Fibroblast of skin of left quadriceps (primary cell): ENCODE results near the gene PCDHGA1.
A peak's percentile ranks its signal among the peaks of the same experiment; 100 is the strongest.
"Not testable (repeated sequence)": the region's sequence is repeated elsewhere in the genome, so short reads cannot be mapped to it uniquely, and the experiment has no call there.

Experiments used
- DNase-seq, 2 experiments: peaks; one replicate each; pipeline ENCODE4 v3.0.0-alpha.2; 2013; ENCODE audit warnings: low read depth in 2 of 2

Gene PCDHGA1

DNA sequence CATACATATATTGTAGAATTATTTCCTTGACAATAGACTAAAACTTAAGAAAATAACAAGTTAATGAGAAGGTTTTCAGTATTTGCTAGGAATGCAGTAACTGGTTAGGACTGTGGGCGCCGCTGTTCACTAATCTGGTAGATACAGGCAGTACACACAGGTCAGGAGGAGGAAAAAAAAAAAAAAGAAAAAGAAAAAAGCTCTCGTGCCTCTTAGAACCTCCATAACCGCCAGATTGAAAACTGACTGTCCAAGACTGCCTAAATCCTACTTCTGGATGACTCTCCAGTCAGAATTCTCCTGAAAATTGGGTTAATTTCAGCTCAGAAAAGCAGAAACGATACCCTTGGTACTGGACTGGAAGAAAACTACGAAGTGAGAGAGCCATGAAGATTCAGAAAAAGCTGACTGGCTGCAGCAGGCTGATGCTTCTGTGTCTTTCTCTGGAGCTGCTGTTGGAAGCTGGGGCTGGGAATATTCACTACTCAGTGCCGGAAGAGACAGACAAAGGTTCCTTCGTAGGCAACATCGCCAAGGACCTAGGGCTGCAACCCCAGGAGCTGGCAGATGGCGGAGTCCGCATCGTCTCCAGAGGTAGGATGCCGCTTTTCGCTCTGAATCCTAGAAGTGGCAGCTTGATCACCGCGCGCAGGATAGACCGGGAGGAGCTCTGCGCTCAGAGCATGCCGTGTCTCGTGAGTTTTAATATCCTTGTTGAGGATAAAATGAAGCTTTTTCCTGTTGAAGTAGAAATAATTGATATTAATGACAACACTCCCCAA lies at the start of gene PCDHGA1:
PCDHGA1 (plus strand) TSS at position 216 of the 782 bp plus-strand sequence.
- no peak for DNase-seq

DNA sequence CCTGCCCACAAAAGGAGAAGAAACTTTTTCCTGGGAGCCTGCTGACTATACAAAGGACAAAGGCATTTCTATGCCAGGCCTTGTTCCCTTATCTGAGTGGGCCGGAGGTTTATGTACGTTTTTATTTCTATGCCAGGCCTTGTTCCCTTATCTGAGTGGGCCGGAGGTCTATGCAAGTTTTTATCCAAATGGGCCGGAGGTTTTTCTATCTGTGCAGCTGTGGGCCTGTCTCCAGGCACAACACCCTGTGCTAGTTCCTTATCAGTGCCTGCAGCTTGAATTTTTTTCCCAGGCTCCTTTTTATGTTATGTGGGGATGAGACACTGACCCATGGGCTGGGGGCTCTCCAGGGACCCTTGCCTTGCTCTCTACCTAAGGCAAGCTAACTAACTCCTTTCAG lies 31.9 kb upstream of the PCDHGA1 start:
- no peak for DNase-seq

DNA sequence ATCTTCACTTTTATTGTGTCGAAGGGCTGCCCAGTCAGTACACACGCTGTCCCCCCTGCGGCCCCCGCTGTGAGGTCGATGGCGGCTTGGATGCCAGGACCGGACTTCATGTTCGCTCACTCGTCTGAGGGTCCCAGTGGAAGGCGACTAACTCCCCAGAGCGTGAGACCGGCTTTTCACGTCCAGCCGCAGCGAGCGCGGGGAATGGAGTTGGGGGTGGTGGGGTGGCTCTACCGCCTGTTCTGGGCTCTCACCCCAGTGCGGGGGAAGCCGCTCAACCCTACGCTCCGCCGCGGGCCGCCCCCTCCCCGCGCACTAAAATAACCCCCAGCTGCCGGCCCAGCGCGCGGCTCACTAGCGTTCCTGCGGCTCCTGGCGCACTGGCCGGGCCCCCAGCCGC lies 26.6 kb upstream of the PCDHGA1 start, which contains the start of gene SLC25A2:
SLC25A2 (minus strand) TSS at position 294 of the 400 bp plus-strand sequence; CDS start at position 110, 184 bp downstream.
- no peak for DNase-seq

DNA sequence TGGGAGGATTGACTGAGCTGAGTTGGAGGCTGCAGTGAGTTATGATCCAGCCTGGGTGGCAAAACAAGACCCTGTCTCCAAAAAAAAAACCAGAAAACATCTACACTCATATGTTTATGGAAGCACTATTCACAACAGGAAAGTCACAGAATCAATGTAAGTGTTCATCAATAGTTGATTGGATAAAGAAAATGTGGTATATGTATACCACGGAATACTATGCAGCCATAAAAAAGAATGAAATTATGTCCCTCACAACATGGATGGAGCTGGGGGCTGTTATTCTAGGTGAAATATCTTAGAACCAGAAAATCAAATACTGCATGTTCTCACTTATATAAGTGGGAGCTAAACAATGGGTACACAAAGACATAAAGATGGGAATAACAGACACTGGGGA lies 23.7 kb upstream of the PCDHGA1 start:
- DNase-seq: no peak

DNA sequence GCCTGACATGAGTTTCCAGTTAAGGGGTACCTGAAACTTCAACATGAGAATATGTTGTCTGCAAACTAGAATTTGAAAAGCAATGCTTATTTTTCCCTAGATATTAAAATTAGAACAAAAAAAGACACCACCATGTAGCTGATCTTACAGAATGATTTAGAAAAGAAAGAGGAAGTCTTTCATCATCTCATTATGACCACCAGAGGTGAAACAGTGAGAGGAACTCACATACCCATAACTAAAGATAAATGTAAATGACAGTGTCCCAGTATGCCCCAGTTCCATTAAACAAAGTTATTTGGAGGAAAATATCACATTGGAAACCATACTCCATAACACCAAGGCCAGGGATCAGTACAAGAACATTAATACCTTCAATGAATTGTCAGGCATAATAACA lies 16.6 kb upstream of the PCDHGA1 start:
- DNase-seq: no peak

DNA sequence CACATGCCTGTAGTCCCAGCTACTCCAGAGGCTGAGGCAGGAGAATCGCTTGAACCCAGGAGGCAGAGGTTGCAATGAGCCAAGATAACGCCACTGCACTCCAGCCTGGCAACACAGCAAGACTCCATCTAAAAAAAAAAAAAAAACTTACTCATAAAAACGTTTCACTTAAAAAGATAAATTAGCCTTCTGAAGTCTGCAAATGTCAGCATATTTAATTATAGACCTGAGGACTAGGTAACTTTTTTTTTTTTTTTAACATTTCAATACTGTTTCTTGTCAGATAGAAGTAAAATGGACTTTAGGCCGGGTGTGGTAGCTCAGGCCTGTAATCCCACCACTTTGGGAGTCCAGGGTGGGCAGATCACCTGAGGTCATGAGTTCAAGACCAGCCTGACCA lies 13.4 kb upstream of the PCDHGA1 start:
- not testable (repeated sequence) for DNase-seq

DNA sequence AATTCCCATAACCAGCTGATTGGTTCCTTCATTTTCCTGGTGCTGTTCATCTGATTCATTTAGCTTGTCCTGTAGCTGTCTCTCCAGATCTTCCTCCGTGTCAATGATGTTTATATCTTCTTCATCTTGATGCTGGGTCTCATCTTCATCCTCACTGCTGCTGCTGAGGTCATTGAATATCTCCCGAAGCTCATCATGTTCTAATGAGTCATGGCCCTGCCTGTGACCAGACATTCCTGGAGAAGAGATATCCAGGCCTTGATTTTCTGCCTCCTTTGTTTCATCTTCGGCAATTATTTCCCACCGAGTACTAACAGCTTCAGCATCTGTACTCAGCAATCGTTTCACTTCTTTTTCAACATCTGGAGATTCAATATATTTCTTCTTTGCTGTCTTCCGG lies 11.1 kb upstream of the PCDHGA1 start:
- no peak for DNase-seq

DNA sequence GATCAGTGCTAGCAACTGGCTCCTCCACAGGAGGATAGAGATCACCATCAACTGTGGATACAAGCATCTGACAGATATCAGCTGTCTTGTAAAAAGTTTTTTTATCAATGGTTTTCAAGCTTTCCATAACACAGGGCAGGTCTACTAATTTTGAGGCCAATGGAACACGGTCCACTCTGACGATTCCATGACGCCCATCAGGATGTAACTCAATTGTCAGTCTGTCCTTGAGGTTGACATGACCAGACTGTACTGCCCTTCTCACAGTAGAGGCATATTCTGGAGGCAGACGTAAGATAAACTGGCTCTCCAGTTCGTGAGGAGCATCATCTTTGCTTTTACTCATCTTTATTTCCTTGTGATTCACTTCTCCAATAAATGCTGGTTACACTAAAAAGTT lies 10.6 kb upstream of the PCDHGA1 start:
- DNase-seq: no peak

DNA sequence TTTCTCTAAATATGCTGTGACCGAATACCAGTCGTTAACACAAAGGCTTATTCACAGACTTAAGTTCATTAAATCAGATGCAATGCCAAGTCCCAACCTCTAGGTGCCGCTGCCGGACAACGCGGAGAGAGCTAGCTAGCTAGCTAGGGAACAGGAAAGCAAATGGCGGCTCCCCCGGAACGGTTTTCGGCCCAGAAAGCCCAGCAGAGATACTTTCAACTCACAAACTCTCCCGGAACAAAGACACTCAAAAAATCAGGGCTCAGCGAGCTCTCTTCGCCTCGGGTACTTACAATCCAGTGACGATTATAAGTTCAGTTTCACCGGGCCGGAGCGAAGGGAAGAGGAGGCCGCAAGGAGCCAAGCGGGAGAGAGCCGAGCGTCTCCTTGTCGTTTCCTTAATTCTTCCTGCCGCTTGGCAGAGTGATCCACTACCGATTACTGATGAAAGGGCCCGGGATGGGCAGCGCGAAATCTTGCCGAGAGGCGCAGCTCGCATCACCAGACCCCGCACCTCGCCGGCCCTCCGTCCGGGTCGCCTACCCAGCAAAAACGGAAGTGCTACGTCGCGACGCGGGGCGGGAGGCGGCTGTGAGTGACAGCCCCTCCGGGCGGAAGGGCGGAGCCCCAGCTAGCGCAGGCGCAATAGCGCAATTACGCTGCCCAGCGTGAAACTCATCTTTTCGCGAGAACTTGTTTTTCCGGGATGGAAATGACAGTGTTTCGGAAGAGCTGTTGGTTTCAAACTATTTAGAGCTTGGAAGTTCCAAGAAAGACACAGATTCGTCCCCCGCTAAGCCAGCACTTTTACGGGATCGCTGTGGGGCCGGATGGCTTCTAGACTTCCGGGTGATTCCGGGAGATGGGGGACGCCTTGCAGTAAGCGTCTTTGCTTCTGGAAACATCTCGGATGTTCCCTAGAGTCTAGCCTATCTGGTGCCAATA lies 9.8 kb upstream of the PCDHGA1 start, which contains the start of gene TAF7:
TAF7 (minus strand) TSS at position 560 of the 945 bp plus-strand sequence. CDS start 740 bp downstream, outside the sequence.
- DNase-seq: peak; percentile 85 to 86

DNA sequence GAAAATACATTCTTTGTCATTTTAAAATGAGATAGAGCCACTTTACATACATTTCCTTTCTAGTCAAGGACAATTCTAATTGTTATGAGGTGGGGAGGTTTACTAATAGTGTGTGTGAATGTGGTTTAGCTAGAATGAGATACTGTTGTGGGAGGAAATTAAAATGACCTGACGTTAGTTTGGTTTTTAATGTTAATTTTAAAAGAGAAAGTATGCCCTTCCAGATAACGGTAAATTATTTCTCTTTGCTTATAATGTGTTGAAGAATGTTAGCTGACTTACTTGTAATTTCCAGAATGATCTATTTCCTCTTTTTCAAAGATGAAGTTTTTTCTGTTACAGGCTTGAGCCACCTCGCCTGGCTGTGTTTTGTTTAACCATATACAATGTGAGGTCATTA lies 8.1 kb upstream of the PCDHGA1 start:
- DNase-seq: no peak

DNA sequence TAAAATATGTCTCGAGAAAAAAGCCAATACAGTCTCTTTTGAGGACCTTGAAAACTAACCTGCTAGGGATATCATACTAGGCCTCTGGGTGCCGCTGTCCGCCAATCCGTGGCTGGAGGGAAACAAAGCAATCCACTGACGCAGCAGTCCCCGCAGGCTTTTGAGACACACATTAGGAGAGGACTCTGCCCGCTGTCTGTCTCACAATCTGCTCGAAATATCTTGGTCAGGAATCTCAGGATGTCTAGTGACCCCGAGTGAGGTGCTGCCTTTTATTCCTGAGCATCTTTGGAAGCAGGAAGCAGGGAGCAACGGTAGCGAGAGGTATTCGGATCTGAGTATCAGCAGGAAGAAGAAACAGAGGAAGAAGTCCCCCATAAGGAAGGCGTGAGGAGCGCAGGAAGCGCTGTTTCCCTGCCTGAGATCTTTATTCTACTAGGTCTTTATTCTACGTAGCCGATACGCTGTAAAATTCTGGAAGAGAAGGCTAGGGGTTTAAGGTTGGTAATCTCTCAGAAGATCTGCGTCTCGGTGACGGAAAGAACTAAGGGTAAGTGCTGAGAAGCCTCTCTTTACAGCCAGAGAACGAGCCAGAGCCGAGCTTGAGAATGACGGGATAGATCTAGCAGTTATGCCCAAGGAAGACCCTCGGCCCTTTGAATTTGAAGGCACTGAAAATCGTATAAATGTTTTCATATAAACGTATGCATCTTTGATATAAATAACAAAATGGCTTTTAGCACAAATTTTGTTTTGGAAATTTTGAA lies 4.0 kb upstream of the PCDHGA1 start:
- peak in 1 of 2 experiments; percentile 37 for DNase-seq

DNA sequence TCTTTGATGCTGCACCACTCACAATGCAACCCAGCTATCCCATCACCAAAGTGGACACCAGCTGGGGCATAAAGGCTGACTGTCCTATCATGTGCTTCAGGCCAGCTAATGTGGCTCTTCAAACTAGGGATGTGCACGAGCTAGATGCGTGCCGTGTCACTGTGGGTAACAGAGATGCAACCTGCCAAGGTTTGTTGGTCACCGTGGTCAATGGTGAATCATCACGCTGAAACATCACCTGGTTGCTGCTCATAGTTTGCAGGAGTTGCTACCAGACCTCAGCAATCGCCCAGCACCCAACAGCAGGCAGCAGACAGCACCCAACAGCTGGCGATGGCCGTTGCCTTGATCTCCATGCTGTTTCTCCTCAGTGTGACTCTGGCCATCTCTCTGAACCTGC lies 2.1 kb upstream of the PCDHGA1 start:
- no peak for DNase-seq

DNA sequence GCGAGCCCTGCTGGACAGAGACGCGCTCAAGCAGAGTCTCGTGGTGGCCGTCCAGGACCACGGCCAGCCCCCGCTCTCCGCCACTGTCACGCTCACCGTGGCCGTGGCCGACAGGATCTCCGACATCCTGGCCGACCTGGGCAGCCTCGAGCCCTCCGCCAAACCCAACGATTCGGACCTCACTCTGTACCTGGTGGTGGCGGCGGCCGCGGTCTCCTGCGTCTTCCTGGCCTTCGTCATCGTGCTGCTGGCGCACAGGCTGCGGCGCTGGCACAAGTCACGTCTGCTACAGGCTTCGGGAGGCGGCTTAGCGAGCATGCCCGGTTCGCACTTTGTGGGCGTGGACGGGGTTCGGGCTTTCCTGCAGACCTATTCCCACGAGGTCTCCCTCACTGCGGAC lies 2.3 kb downstream of the PCDHGA1 start:
- not testable (repeated sequence) for DNase-seq

DNA sequence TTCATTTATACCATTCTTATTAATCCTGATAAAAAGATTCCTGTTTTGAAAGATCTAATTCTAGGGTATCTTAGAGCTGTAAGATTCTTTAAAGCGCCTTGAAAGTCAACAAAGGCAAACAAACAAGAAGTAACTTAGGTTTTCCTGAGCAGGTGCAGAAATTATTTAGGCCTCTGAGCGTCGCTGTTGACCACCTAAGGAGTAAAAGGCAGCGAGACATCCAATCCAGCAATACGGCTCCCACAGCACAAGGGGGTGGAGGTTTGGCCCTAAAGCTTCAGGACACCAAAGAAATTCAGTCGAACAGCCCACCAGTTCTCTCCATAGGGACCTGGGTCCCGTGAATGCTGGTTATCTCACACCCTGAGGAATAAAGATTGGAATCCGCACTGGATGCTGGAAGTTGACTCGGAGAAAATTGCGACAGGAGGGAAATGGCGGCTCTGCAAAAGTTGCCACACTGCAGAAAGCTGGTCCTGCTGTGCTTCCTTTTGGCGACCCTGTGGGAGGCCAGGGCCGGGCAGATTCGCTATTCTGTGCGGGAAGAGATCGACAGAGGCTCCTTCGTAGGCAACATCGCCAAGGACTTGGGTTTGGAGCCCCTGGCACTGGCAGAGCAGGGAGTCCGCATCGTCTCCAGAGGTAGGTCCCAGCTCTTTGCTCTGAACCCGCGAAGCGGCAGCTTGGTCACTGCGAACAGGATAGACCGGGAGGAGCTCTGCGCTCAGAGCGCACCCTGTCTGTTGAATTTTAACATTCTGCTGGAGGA lies 8.4 kb downstream of the PCDHGA1 start, which contains the start of gene PCDHGA2:
PCDHGA2 (plus strand) TSS at position 223 of the 769 bp plus-strand sequence.
- DNase-seq: no peak

DNA sequence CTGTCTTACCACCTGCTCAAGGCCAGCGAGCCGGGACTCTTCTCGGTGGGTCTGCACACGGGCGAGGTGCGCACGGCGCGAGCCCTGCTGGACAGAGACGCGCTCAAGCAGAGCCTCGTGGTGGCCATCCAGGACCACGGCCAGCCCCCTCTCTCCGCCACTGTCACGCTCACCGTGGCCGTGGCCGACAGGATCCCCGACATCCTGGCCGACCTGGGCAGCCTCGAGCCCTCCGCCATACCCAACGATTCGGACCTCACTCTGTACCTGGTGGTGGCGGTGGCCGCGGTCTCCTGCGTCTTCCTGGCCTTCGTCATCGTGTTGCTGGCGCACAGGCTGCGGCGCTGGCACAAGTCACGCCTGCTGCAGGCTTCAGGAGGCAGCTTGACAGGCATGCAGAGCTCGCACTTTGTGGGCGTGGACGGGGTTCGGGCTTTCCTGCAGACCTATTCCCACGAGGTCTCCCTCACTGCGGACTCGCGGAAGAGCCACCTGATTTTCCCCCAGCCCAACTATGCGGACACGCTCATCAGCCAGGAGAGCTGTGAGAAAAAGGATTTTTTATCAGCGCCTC lies 10.6 kb downstream of the PCDHGA1 start:
- DNase-seq: not testable (repeated sequence)

DNA sequence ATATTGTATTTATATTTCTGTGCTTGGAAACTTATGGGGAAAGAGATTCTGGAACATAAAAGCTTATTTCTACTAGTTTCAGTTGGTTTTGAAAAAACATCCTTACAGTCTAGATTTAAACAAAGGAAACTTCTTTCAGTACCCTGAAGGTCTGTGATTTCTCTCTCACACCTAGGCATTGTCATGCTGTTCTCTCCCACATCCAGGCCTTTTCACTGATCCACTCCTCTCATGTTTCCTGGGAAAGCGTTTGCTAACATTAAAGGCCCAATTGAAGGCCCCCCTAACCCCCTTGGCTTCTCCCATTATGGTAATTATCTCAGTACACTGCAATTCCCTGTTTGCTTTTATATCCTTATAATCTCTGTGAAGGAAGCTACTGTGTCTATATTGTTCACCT lies 12.5 kb downstream of the PCDHGA1 start:
- DNase-seq: no peak

DNA sequence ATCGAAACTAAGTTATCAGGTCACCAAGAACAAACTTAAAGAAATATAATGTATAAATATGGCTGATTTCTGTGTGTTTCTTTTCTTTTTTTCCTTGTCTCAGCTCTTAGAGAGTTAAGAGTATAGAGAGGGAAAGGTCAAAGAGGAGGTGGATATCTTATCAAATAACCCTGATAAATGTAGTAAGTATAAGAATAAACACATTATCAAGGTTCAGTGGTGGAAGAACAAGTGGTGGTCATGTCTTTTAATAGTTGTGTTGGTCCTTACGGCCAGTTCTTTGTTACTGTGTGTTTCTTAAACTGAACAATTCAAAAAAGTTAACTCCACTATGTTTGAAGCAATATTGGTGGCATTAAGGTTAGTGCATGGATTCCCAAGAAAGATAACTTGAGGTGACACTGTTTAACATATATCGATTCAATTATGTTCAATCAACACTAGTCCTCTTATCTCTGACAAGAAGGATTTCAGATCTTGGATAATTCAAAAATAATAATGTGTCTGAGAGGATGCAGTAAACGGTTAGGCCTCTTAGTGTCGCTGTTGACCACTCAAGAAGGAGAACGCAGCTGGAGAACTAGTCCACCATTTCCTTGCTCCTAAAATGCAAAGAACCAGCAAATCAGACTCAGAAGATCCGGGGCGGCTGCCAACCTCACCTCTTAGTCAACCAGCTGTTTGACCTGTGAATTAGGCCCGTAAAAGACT lies 13.1 kb downstream of the PCDHGA1 start, which contains the start of gene PCDHGA3:
PCDHGA3 (plus strand) TSS at position 588 of the 711 bp plus-strand sequence. CDS start 205 bp downstream, outside the sequence.
- DNase-seq: no peak

DNA sequence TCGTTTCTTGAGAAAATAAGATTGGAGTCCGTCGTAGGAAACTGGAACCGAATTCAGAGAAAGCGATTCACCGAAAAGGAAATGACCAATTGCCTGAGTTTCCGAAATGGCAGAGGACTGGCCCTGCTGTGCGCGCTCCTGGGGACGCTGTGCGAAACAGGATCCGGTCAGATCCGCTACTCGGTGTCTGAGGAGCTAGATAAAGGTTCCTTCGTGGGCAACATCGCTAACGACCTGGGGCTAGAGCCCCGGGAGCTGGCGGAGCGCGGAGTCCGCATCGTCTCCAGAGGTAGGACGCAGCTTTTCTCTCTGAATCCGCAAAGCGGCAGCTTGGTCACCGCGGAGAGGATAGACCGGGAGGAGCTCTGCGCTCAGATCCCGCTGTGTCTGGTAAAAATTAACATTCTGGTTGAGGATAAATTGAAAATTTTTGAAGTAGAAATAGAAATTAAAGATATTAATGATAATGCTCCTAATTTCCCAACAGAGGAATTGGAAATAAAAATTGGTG lies 13.7 kb downstream of the PCDHGA1 start:
- DNase-seq: no peak

DNA sequence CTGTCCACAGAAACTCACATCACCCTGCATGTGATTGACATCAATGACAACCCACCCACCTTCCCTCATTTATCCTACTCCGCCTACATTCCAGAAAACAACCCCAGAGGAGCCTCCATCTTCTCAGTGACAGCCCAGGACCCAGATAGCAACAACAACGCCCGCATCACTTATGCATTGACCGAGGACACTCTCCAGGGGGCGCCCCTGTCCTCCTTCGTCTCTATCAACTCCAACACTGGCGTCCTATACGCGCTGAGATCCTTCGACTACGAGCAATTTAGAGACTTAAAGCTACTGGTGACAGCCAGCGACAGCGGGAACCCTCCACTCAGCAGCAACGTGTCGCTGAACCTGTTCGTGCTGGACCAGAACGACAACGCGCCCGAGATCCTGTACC lies 15.0 kb downstream of the PCDHGA1 start:
- no peak for DNase-seq
